Measurements from ENCODE around the gene MOK. TPM values are rescaled to one million over a fixed set of nuclear protein-coding genes. Genes with fewer than 3 reads are reported as not detected.
A peak's percentile ranks its signal among the peaks of the same experiment; 100 is the strongest.

The MOK gene
- total RNA-seq, 1 donor, result 86.1 TPM

DNA sequence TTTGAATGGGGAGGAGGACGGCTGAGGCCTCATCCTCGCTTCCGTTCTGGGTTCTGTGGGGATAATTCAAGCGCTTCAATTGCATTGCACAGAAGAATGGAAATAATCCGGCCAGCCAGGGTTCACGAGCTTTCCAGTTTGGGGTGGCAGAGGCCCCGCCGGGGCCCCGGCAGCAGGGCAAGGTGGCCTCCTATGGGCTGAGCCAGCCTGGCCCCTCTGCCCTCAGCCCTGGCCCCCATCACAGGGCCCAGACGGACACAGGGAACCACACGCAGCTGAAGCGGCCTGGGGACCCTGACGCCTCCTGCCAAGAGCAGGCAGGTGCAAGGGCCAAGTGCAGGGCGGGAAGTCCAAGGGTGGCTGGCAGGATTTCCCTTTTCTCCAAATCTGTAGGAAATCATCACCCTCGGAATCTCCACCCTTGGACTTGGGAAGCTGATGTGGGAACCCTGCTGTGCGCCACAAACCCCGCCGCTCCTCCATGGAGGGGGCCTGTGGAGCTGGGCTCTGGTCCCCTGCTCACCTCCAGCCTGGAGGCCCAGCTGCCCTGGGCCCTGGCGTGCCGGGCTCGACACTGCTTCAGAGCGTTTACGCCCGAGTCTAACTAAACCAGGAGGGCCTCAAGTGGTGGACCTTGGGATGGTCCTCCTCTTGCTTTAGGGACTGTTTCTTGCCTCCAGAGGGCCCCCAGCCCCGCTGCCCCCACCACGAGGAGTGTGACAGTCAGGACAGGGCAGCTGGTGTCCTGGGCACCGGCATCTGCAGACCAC, 78.4 kb downstream of the MOK start:
- H3K79me2 ChIP-seq (ENCODE audit: insufficient read depth, low read length), result peaks cover 32% of the 10 kb centered on the region
- no peaks in the 10 kb centered on the region for H3K9me3 ChIP-seq (ENCODE audit: low read depth, low read length)
- H3K27me3 ChIP-seq (ENCODE audit: insufficient read depth, low read length), result no peaks in the 10 kb centered on the region

DNA sequence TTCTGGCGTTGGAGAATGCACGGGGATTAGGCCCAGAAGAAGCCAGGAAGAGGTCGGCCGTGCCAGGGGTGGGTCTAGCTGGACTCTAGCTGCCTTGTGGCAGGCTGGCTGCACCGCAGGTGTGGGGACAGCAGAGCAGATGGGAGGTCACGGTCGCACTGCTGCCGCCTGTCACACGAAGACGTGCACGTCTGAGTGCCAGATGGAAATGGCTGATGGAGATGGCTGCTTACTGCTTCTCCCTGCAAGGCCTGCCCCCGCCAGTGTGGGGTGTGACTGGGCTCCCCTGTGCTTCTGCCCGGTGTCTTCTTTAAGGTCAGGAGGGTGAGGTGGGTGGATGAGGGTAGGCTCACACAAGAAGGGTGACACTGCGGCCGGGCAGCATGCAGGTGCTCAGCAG, 79.0 kb downstream of the MOK start:
- no peak overlapping the region for H2AFZ ChIP-seq (ENCODE audit: low read length)
- H3K4me3 ChIP-seq (ENCODE audit: insufficient read depth, low read length), result no peak overlapping the region
- H3K9me3 ChIP-seq (ENCODE audit: low read depth, low read length), result no peaks in the 10 kb centered on the region
- peaks cover 9% of the 10 kb centered on the region for H3K4me1 ChIP-seq (ENCODE audit: insufficient read depth, low read length)
- no peaks in the 10 kb centered on the region for H3K27me3 ChIP-seq (ENCODE audit: insufficient read depth, low read length)
- no peak overlapping the region for H3K27ac ChIP-seq (ENCODE audit: low read depth, low read length)
- H4K20me1 ChIP-seq (ENCODE audit: insufficient read depth, low read length), result peaks cover 33% of the 10 kb centered on the region
- TF ChIP-seq, protein P1, sequence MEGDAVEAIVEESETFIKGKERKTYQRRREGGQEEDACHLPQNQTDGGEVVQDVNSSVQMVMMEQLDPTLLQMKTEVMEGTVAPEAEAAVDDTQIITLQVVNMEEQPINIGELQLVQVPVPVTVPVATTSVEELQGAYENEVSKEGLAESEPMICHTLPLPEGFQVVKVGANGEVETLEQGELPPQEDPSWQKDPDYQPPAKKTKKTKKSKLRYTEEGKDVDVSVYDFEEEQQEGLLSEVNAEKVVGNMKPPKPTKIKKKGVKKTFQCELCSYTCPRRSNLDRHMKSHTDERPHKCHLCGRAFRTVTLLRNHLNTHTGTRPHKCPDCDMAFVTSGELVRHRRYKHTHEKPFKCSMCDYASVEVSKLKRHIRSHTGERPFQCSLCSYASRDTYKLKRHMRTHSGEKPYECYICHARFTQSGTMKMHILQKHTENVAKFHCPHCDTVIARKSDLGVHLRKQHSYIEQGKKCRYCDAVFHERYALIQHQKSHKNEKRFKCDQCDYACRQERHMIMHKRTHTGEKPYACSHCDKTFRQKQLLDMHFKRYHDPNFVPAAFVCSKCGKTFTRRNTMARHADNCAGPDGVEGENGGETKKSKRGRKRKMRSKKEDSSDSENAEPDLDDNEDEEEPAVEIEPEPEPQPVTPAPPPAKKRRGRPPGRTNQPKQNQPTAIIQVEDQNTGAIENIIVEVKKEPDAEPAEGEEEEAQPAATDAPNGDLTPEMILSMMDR (IDR thresholded peaks at IDR 0.05; ENCODE audit: extremely low read depth, low read depth, low read length), result no peak
- DNase-seq (ENCODE audit: insufficient read length, low spot score, missing footprints), result no peak
- peaks cover 32% of the 10 kb centered on the region for H3K79me2 ChIP-seq (ENCODE audit: insufficient read depth, low read length)
- no peak overlapping the region for H3K4me2 ChIP-seq (ENCODE audit: insufficient read depth, low read length)
- peaks cover 80% of the 10 kb centered on the region for H3K36me3 ChIP-seq (ENCODE audit: insufficient read depth, low read length)

More for the DNA sequence above, 78.4 kb downstream of the MOK start:
- peak overlapping the region; percentile 30 for H3K27ac ChIP-seq (ENCODE audit: low read depth, low read length)
- peaks cover 82% of the 10 kb centered on the region for H3K36me3 ChIP-seq (ENCODE audit: insufficient read depth, low read length)
- no peak overlapping the region for H2AFZ ChIP-seq (ENCODE audit: low read length)
- H4K20me1 ChIP-seq (ENCODE audit: insufficient read depth, low read length), result peaks cover 27% of the 10 kb centered on the region
- TF ChIP-seq, protein P1 (IDR thresholded peaks at IDR 0.05; ENCODE audit: extremely low read depth, low read depth, low read length), result peak; percentile 7
- no peak overlapping the region for H3K4me2 ChIP-seq (ENCODE audit: insufficient read depth, low read length)
- peak; percentile 78 for DNase-seq (ENCODE audit: insufficient read length, low spot score, missing footprints)
- no peak overlapping the region for H3K4me3 ChIP-seq (ENCODE audit: insufficient read depth, low read length)
- H3K4me1 ChIP-seq (ENCODE audit: insufficient read depth, low read length), result peaks cover 3% of the 10 kb centered on the region

DNA sequence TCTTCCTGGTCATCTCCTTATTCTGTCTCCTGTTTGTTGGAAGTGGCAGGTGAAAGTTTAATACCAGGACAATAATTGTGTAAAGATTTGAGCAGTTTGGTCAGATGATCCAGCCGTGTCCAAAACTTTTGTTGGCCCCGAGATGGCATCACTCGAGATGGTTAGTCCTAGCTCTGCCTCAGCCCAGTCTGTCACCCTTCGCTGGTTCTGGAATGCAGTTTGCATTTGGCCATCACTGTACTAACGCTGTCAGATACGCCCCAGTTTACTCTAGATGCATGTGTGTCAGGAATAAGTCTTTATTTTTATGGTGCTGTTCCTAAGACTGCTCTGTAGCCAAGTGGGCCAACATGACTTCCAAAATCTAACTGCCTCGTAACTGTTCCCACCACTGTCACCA, 79.6 kb downstream of the MOK start:
- peaks cover 36% of the 10 kb centered on the region for H4K20me1 ChIP-seq (ENCODE audit: insufficient read depth, low read length)
- H3K36me3 ChIP-seq (ENCODE audit: insufficient read depth, low read length), result peaks cover 78% of the 10 kb centered on the region
- no peak overlapping the region for H3K4me3 ChIP-seq (ENCODE audit: insufficient read depth, low read length)
- TF ChIP-seq, protein P1 (IDR thresholded peaks at IDR 0.05; ENCODE audit: extremely low read depth, low read depth, low read length), result no peak
- DNase-seq (ENCODE audit: insufficient read length, low spot score, missing footprints), result no peak
- H3K79me2 ChIP-seq (ENCODE audit: insufficient read depth, low read length), result peaks cover 29% of the 10 kb centered on the region
- H3K27ac ChIP-seq (ENCODE audit: low read depth, low read length), result no peak overlapping the region
- no peak overlapping the region for H2AFZ ChIP-seq (ENCODE audit: low read length)
- H3K27me3 ChIP-seq (ENCODE audit: insufficient read depth, low read length), result no peaks in the 10 kb centered on the region
- no peaks in the 10 kb centered on the region for H3K9me3 ChIP-seq (ENCODE audit: low read depth, low read length)
- peaks cover 10% of the 10 kb centered on the region for H3K4me1 ChIP-seq (ENCODE audit: insufficient read depth, low read length)
- H3K4me2 ChIP-seq (ENCODE audit: insufficient read depth, low read length), result no peak overlapping the region

DNA sequence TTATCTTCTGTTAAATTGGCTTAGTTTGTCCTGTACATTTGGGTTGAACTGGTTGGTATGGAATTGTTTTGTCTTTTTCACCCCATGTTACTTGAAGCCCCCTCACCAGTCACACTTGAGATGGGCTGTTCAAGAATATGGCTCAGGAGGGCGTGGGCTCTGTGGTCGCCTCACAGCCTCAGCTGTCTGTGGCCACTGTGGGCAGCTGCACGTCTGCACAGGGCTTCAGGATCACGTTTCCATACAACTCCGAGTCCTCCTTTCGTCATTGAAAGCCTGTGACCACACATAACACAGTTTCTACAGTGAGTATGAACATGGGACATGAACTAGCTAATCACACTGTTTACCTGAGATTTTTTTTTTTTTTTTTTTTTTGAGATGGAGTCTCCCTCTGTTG, 81.3 kb downstream of the MOK start:
- peaks cover 24% of the 10 kb centered on the region for H4K20me1 ChIP-seq (ENCODE audit: insufficient read depth, low read length)
- no peaks in the 10 kb centered on the region for H3K9me3 ChIP-seq (ENCODE audit: low read depth, low read length)
- no peak overlapping the region for H3K4me2 ChIP-seq (ENCODE audit: insufficient read depth, low read length)
- no peak overlapping the region for H2AFZ ChIP-seq (ENCODE audit: low read length)
- peaks cover 28% of the 10 kb centered on the region for H3K79me2 ChIP-seq (ENCODE audit: insufficient read depth, low read length)
- peaks cover 10% of the 10 kb centered on the region for H3K4me1 ChIP-seq (ENCODE audit: insufficient read depth, low read length)
- H3K4me3 ChIP-seq (ENCODE audit: insufficient read depth, low read length), result no peak overlapping the region
- H3K36me3 ChIP-seq (ENCODE audit: insufficient read depth, low read length), result peaks cover 77% of the 10 kb centered on the region
- DNase-seq (ENCODE audit: insufficient read length, low spot score, missing footprints), result no peak
- H3K27me3 ChIP-seq (ENCODE audit: insufficient read depth, low read length), result no peaks in the 10 kb centered on the region
- TF ChIP-seq, protein P1 (IDR thresholded peaks at IDR 0.05; ENCODE audit: extremely low read depth, low read depth, low read length), result no peak
- H3K27ac ChIP-seq (ENCODE audit: low read depth, low read length), result no peak overlapping the region

Measured in osteoblast (primary cell).